ENCODE results near the gene ZSWIM6. TPM values are rescaled to one million over a fixed set of nuclear protein-coding genes. Genes with fewer than 3 reads are reported as not detected.
"Not testable (repeated sequence)": the region's sequence is repeated elsewhere in the genome, so short reads cannot be mapped to it uniquely, and the experiment has no call there.

ZSWIM6 gene
- total RNA-seq, 2 experiments from 2014 or later = 6.8 to 7.1 TPM

DNA sequence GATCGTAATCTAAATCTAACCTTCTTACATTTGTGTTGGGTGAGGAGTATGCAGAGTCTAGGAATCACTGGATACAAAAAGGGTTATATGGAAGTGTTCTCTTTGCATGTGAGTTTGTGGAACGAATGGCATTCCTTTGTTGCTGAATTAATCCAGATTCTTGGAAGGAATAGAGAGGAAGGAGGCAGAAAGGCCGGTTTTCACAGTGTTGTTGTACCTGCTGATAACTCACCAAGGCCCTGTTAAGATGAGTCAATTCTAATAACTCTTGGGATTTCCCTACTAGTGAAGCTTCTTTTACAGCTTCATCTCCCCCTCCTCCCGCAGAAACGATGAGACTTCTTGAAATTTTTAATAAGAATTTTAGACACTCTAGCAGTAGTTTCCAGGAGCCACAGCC is 84.0 kb downstream of the ZSWIM6 start:
- CTCF ChIA-PET = no interaction called here
- Mint-ChIP-seq H3K36me3 (ENCODE audit: low read depth) (no peaks in the 10 kb centered on the region), H3K4me3 (no peak overlapping the region), H3K27ac (no peak overlapping the region), H3K4me1 (peaks cover 7% of the 10 kb centered on the region), H3K27me3 (no peaks in the 10 kb centered on the region), H3K9me3 (no peaks in the 10 kb centered on the region)
- POLR2A ChIA-PET = no interaction called here
- DNase-seq = no peak

DNA sequence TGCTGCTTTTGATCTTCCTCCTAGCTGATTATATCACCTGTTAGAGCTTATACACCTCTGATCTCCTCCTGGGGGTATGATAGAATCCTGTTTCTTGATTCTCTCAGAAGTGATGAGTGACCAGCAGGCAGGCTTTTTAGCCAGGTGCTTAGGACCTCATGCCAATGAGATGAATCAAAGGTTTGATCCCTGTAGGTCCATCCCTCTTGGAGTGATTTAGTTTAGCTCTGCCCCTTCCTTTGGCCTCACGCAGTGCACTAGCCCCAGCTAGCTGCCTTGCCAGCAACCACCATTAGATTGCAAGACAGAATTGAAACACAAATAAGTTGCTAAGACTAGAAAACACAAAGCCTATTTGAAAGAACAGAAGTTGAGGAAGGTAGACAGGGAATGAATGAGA is 84.4 kb downstream of the ZSWIM6 start:
- no peak for DNase-seq
- ChIA-PET CTCF (no interaction called here), POLR2A (no interaction called here)
- H3K27ac Mint-ChIP-seq = no peak overlapping the region
- H3K4me1 Mint-ChIP-seq = peaks cover 7% of the 10 kb centered on the region
- no peak overlapping the region for H3K4me3 Mint-ChIP-seq
- H3K27me3 Mint-ChIP-seq = no peaks in the 10 kb centered on the region
- H3K36me3 Mint-ChIP-seq (ENCODE audit: low read depth) = no peaks in the 10 kb centered on the region
- peaks cover 3% of the 10 kb centered on the region for H3K9me3 Mint-ChIP-seq

DNA sequence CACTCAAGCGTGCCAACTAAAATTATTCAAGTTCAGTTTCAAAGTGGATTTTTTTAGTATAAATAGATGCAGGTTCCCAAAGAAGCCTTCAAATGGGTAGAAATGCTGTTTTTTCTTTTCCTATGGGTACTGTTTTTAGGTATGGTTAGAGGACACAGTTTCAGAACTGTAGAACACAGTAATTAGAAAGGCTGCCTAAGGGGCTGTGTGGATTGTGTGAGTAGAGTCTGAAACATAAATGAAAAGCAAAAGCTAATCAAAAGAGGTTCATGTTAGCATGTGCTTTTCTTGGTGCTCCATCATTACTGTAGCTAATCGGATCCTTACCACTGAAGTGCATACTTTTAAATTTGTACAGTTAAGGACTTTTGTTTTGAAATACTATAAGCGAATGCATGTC is 85.3 kb downstream of the ZSWIM6 start:
- no peak overlapping the region for H3K27ac Mint-ChIP-seq
- peaks cover 8% of the 10 kb centered on the region for H3K9me3 Mint-ChIP-seq
- DNase-seq = no peak
- POLR2A ChIA-PET = no interaction called here
- H3K4me1 Mint-ChIP-seq = peaks cover 7% of the 10 kb centered on the region
- H3K4me3 Mint-ChIP-seq = no peak overlapping the region
- CTCF ChIA-PET = no interaction called here
- H3K36me3 Mint-ChIP-seq (ENCODE audit: low read depth) = peaks cover 2% of the 10 kb centered on the region
- no peaks in the 10 kb centered on the region for H3K27me3 Mint-ChIP-seq

DNA sequence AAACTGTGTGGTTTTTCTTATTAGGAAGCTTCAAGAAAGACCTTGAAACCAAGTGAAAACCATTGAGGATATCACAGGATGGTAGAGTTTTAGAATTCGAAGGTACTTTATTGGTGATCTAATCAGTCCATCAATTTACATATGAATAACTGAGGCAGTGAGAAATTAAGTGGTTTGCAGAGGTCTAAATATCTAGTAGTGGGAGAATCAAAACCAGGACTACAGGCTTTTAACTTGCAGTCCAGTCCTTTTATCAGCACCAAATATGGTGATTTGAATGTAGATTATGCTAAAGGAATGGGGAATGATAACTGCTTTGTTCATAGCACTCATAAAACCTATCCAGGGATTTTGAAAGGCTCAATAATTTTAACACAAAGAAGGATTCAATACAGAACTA is 85.8 kb downstream of the ZSWIM6 start:
- Mint-ChIP-seq H3K4me1 (peaks cover 7% of the 10 kb centered on the region), H3K36me3 (ENCODE audit: low read depth) (peaks cover 2% of the 10 kb centered on the region), H3K4me3 (no peak overlapping the region), H3K27ac (no peak overlapping the region), H3K27me3 (no peaks in the 10 kb centered on the region), H3K9me3 (peaks cover 9% of the 10 kb centered on the region)
- DNase-seq = no peak
- CTCF ChIA-PET = no interaction called here
- POLR2A ChIA-PET = no interaction called here

DNA sequence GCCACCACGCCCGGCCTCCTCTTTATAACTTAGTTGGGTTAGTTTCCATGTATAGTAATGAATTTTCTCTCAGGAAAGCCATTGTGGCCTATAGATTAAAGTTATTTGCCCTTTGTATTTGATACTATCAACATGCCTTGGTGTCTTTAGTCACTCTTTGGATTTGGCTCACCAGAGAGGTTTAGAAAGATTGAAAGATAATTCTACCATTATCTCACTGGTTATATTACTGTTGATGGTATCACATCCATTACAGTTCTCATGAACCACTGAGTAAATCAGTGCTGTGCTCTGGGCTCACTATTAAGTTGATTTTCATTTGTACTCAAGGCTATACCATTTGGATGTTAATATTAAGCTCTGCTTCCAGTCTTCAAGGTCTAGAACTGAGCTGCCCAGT is 87.0 kb downstream of the ZSWIM6 start:
- peaks cover 19% of the 10 kb centered on the region for H3K4me1 Mint-ChIP-seq
- no peak overlapping the region for H3K27ac Mint-ChIP-seq
- H3K9me3 Mint-ChIP-seq = peaks cover 9% of the 10 kb centered on the region
- no peak overlapping the region for H3K4me3 Mint-ChIP-seq
- peaks cover 2% of the 10 kb centered on the region for H3K36me3 Mint-ChIP-seq (ENCODE audit: low read depth)
- no peaks in the 10 kb centered on the region for H3K27me3 Mint-ChIP-seq
- ChIA-PET POLR2A (no interaction called here), CTCF (no interaction called here)
- DNase-seq = no peak

DNA sequence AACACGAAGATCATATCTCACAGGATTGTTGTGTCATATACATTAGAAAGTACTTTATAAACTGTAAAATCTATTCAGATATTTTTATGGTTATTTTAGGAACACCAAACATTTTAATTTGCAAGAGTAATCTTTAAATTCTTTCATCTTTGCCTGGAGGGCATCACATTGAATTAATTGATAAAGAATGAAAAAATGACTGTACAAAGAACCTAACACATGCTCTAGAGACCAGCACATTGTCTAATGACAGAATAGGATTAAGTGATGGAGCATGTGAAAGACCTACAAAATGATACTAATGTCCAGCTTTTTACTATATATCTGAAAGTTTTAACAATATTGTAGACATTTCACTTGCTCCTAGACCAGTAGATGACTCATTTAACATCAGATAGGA is 88.0 kb downstream of the ZSWIM6 start:
- H3K4me1 Mint-ChIP-seq = peaks cover 19% of the 10 kb centered on the region
- CTCF ChIA-PET = no interaction called here
- POLR2A ChIA-PET = no interaction called here

DNA sequence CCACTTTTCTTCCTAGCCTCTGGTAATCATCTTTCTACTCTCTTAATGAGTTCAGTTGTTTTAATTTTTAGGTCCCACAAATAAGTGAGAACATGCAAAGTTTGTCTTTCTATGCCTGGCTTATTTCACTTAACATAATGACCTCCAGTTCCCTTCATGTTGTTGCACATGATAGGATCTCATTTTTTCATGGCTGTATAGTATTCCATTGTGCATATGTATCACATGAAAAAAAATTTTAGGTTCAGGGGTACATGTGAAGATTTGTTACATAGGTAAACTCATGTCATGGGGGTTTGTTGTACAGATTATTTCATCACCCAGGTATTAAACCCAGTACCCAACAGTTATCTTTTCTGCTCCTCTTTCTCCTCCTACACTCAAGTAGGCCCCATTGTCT is 89.2 kb downstream of the ZSWIM6 start:
- H3K4me3 Mint-ChIP-seq; H3K27me3 Mint-ChIP-seq; H3K9me3 Mint-ChIP-seq; H3K36me3 Mint-ChIP-seq (ENCODE audit: low read depth); POLR2A ChIA-PET; CTCF ChIA-PET; DNase-seq; H3K27ac Mint-ChIP-seq: not testable (repeated sequence)
- H3K4me1 Mint-ChIP-seq = peaks cover 13% of the 10 kb centered on the region

More for the DNA sequence above, 88.0 kb downstream of the ZSWIM6 start:
- no peak for DNase-seq
- H3K36me3 Mint-ChIP-seq (ENCODE audit: low read depth) = peaks cover 2% of the 10 kb centered on the region
- no peaks in the 10 kb centered on the region for H3K27me3 Mint-ChIP-seq
- H3K9me3 Mint-ChIP-seq = peaks cover 9% of the 10 kb centered on the region
- no peak overlapping the region for H3K4me3 Mint-ChIP-seq
- H3K27ac Mint-ChIP-seq = no peak overlapping the region

DNA sequence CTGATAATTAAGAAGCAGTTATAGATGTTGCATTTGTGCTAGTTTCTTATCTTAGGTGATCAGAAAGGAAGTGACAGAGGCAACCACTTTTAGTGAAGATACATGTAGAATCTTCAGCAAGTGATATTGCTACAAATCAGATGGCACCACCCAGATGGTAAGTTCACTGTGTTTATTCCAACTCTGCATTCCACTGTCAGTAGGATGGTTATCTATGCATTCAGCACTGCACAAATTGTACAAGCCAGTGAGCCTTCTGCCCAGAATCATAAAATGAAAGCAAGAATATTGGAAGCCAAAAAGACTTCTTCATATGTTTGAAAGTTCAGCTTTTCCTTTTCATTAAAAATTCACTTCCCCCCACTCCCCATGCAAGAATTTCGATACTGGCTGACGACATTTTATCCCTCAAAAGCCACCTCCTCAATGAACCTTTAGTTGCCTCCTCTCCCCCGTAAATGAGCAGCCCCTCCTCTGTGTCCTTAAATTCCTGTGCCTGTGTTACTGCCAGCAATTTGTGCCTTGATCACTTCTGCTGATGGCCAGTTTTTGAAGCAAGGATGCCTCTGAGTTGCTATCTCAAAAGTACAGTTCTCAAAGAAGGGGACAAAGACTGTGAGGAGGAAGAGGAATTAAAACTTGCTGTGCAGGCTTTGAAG is 91.6 kb downstream of the ZSWIM6 start:
- DNase-seq = no peak
- ChIA-PET POLR2A (no interaction called here), CTCF (no interaction called here)
- no peaks in the 10 kb centered on the region for H3K27me3 Mint-ChIP-seq
- peaks cover 9% of the 10 kb centered on the region for H3K9me3 Mint-ChIP-seq
- peaks cover 2% of the 10 kb centered on the region for H3K36me3 Mint-ChIP-seq (ENCODE audit: low read depth)
- no peak overlapping the region for H3K4me3 Mint-ChIP-seq
- peaks cover 12% of the 10 kb centered on the region for H3K4me1 Mint-ChIP-seq
- no peak overlapping the region for H3K27ac Mint-ChIP-seq

DNA sequence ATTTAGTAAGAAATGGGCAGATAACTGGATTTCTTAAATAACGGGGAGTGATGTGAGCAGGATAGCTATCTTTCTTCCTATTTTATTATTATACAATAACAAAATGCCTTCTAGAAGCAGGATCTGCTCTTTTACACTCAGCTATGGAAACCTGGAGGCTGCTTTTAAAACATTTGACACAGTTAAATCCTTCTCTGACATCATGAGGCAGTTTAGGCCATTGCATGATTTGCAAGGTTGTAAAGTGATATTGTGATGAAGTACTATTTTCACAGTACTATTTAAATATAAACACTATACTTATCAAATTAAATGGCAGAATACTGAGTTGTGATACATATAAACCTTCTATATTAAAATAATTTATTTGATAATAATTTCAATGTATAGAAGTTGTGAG is 93.9 kb downstream of the ZSWIM6 start:
- Mint-ChIP-seq H3K4me1 (peaks cover 12% of the 10 kb centered on the region), H3K9me3 (peaks cover 9% of the 10 kb centered on the region), H3K36me3 (ENCODE audit: low read depth) (peaks cover 2% of the 10 kb centered on the region), H3K27me3 (no peaks in the 10 kb centered on the region), H3K27ac (no peak overlapping the region), H3K4me3 (no peak overlapping the region)
- DNase-seq = no peak
- ChIA-PET POLR2A (no interaction called here), CTCF (no interaction called here)

DNA sequence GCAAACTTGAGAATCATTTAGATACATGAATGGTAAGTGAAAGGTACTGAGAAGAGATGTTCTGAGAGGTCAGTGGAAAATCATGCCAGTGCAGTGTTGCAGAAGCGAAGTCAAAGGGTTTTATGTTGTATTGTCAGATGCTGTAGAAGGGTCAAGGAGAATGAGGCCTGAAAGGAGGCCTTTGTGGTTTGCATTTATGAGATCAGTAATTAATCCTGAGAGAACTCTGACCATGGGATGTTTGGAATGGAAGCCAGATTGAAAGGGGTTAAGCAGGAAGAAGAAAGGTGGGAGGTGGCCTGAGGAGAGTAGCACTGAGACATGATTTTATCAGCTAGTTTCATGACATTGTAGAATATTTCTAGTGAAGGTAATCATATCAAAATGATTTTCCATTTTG is 97.8 kb downstream of the ZSWIM6 start:
- no peak for DNase-seq

DNA sequence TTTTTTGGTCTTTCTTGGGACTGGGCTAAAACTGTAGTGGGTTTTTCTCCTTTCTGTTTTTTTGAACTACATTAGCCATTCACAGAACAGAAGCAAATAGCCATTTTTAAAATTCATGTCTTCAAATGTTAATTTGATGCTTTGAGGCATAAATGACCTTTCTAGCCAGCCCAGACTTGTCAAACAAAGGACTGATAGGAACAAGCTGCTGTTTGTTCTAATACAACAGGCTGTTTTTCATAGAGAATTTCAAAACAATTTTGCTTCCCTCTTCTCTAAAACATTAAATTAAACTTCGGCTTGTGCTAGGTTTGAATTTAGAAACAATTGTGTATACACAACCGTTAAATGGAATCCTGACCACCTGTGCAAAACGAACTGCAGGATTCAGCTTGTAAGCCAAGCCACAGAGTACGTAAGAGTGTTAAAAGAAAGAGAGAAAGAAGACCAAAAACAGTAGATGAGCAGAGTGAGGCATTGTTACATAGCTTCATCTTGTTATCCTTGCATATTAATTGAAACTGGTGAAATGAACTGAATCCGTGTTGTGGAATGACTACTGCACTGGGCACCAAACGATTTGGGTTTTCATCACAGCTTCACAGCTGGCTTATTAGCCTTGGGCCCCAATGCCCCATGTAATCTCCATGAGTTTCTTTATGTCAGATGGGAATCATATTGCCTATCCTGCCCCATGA is 100.0 kb downstream of the ZSWIM6 start:
- no peak for DNase-seq
- Mint-ChIP-seq H3K27me3 (no peaks in the 10 kb centered on the region), H3K36me3 (ENCODE audit: low read depth) (no peaks in the 10 kb centered on the region), H3K9me3 (no peaks in the 10 kb centered on the region), H3K27ac (no peak overlapping the region), H3K4me3 (no peak overlapping the region), H3K4me1 (no peaks in the 10 kb centered on the region)
- ChIA-PET CTCF (no interaction called here), POLR2A (no interaction called here)

More for the DNA sequence above, 97.8 kb downstream of the ZSWIM6 start:
- Mint-ChIP-seq H3K36me3 (ENCODE audit: low read depth) (no peaks in the 10 kb centered on the region), H3K4me1 (no peaks in the 10 kb centered on the region), H3K27me3 (no peaks in the 10 kb centered on the region), H3K27ac (no peak overlapping the region), H3K4me3 (no peak overlapping the region), H3K9me3 (no peaks in the 10 kb centered on the region)
- ChIA-PET CTCF (no interaction called here), POLR2A (no interaction called here)

DNA sequence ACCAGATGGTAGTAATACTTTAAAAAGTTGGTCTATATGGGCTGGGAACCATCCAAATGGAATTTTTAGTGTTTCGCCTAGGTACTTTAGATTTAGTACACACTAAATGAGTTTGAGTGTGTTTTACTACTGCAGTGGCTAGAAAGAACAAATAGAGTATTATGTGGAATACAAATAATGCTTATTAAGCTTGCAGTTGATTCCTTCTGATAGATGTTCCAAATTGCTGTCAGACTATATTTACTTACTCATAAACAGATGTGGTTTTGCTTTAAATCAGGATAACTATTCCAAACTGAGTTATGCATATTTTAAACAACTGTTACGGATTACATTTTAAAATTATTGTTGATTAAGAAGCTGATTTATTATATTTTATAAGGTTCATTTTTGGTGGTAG is 103.3 kb downstream of the ZSWIM6 start:
- POLR2A ChIA-PET = no interaction called here
- Mint-ChIP-seq H3K36me3 (ENCODE audit: low read depth) (no peaks in the 10 kb centered on the region), H3K27ac (no peak overlapping the region), H3K4me3 (no peak overlapping the region), H3K9me3 (peaks cover 3% of the 10 kb centered on the region), H3K27me3 (no peaks in the 10 kb centered on the region), H3K4me1 (no peaks in the 10 kb centered on the region)
- no peak for DNase-seq
- CTCF ChIA-PET = no interaction called here

DNA sequence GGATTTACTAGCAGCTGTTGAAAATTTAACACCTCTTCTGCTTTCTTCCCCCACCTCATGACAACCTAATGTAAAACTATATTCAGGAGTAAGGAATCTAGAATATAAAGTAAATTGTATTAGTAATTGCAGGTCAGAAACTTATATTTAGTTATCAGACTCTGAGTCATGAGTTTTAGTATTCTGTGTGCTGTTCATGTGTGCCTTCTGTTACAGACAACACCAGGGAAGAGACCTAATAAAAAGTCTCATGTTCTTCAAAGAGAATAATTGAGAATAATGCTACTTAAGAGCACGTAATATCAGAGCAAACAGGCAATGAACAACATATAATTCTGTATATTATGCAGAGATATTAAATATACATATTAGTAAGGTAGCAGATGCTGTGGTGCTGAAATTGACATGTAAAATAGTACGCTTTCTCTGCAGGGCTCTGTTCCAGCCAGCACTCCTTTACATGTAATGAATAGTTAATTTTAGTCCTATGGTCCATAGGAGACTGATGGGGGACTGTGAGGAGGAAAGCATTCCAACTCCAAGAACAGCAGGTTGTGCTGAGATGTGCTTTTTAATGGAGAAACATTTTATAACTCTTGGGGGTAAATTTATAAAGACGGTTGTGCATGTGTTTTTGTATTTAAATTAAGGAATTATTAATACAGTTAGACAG is 106.4 kb downstream of the ZSWIM6 start:
- Mint-ChIP-seq H3K4me1 (no peaks in the 10 kb centered on the region), H3K4me3 (no peak overlapping the region)

DNA sequence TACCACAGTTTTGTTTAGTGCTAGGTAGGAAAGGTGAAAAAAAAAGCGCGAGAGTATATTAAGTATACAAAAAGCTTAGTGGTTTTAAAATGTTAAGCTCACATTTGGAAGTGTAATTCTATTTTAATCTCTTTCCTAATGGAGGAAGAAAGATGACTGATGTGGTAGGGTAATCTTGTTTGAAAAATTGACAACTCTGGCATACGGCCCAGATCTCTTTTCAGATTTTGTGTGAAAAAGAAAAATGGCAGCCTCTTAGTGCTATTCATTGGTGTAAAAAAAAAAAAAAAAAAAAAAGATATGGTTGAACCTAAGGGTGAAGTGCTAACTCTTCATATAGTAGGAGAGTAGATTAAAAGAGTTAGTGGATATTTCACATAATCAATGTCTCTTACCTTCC is 108.0 kb downstream of the ZSWIM6 start:
- Mint-ChIP-seq H3K27me3 (no peaks in the 10 kb centered on the region), H3K4me3 (no peak overlapping the region)
- POLR2A ChIA-PET = no interaction called here

More for the DNA sequence above, 106.4 kb downstream of the ZSWIM6 start:
- H3K9me3 Mint-ChIP-seq = peaks cover 24% of the 10 kb centered on the region
- no peak for DNase-seq
- no peak overlapping the region for H3K27ac Mint-ChIP-seq
- ChIA-PET POLR2A (no interaction called here), CTCF (no interaction called here)
- peaks cover 8% of the 10 kb centered on the region for H3K36me3 Mint-ChIP-seq (ENCODE audit: low read depth)
- H3K27me3 Mint-ChIP-seq = no peaks in the 10 kb centered on the region

More for the DNA sequence above, 108.0 kb downstream of the ZSWIM6 start:
- H3K4me1 Mint-ChIP-seq = no peaks in the 10 kb centered on the region
- CTCF ChIA-PET = no interaction called here
- no peak overlapping the region for H3K27ac Mint-ChIP-seq
- H3K9me3 Mint-ChIP-seq = peaks cover 26% of the 10 kb centered on the region
- DNase-seq = no peak
- peaks cover 8% of the 10 kb centered on the region for H3K36me3 Mint-ChIP-seq (ENCODE audit: low read depth)
